BLaER1 (cell line): Measurements from ENCODE around the gene TAOK3.

Experiments
- H3K27ac ChIP-seq: shearing (Covaris generic); formaldehyde crosslinking; 2 replicates; pipeline ENCODE4 v1.8.1; 2022
- H3K27me3 ChIP-seq: shearing (Covaris generic); formaldehyde crosslinking; 2 replicates; pipeline ENCODE4 v1.8.1; 2022
- H3K36me3 ChIP-seq: shearing (Covaris generic); formaldehyde crosslinking; 2 replicates; pipeline ENCODE4 v1.8.1; 2022
- H3K4me1 ChIP-seq: shearing (Covaris generic); formaldehyde crosslinking; 2 replicates; pipeline ENCODE4 v1.8.1; 2022
- H3K4me2 ChIP-seq: shearing (Covaris generic); formaldehyde crosslinking; 2 replicates; pipeline ENCODE4 v1.8.1; 2022
- H3K4me3 ChIP-seq: shearing (Covaris generic); formaldehyde crosslinking; 2 replicates; pipeline ENCODE4 v1.8.1; 2022
- H3K9ac ChIP-seq: shearing (Covaris generic); formaldehyde crosslinking; 2 replicates; pipeline ENCODE4 v1.8.1; 2022
- H3K9me3 ChIP-seq: shearing (Covaris generic); formaldehyde crosslinking; 2 replicates; pipeline ENCODE4 v1.8.1; 2022
- H4K20me1 ChIP-seq: shearing (Covaris generic); formaldehyde crosslinking; 2 replicates; pipeline ENCODE4 v1.8.1; 2022
- Cebpa-rat ChIP-seq: shearing (Covaris generic); IDR thresholded peaks from 2 replicates; pipeline ENCODE4 v1.8.1; 2022

TAOK3 gene

DNA sequence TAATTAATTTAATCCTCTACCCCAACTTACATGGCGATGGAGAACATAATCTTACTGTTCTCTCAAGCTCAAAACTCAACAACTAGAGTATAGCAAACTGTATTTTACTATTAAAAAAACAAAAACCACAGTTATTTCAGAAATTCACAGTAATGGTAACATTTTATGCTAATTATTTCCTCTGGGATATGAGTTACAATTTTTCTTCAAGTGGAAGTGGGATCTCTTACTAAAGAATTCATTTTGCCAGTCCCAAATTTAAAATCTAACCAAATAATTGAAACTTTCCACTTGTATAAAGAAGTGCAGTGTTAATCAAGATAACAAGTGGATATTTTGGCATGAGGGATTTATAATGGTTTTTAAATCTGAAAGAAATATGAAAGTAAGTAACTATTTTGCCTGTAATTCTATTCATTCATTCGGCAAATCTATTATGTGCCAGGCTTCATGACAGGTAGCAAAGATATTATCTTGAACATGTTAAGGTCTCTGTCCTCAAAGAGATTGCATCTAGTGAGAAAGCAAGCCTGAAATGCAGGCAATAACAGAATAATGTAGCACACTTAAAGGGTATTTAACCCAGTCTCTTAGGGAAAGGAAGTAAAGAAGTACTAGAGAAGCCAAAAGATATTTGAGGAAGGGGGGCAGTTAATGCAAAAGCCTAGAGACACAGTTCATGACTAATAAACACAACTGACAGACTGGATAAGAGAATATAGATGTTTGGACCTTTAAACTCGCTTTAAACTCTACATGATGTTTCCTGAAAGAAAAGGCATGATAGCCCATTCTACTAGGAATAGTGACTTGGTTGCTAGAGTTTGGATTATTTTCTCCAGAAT, 44.0 kb downstream of the TAOK3 start:
- peaks cover 41% of the 10 kb centered on the region for H3K4me1 ChIP-seq
- no peak for TF ChIP-seq Cebpa-rat
- H4K20me1 ChIP-seq, result no peaks in the 10 kb centered on the region
- no peak overlapping the region for H3K27ac ChIP-seq
- H3K4me3 ChIP-seq, result no peak overlapping the region
- H3K27me3 ChIP-seq, result no peaks in the 10 kb centered on the region
- H3K36me3 ChIP-seq, result peaks cover 12% of the 10 kb centered on the region; the same call in 1 of the 2 replicates
- H3K4me2 ChIP-seq, result no peak overlapping the region
- H3K9me3 ChIP-seq, result no peaks in the 10 kb centered on the region; the same call in 1 of the 2 replicates
- H3K9ac ChIP-seq, result no peak overlapping the region

DNA sequence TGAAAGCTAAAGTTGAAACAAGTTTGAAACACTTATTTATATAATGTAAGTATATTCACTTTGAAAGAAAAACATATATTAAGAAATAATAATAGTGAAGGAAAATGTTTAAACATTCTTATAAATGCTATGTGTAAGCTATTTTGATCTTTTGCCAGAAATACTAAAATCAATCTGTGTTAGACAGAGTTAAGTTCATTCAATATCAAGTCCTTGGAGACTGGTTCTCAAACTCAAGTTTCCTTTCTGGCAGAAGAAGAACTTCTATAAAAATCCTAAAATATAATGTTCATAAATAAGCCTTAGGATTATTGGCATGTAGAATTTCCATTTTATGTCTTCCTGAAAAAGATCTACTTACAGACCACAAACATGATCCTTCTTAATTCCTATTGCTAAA, 45.3 kb downstream of the TAOK3 start:
- Histone ChIP-seq H3K4me1 (peaks cover 41% of the 10 kb centered on the region), H3K4me2 (peak overlapping the region; percentile 34), H3K27me3 (no peaks in the 10 kb centered on the region), H3K27ac (no peak overlapping the region), H3K4me3 (no peak overlapping the region), H3K9me3 (no peaks in the 10 kb centered on the region; the same call in 1 of the 2 replicates), H3K36me3 (peaks cover 12% of the 10 kb centered on the region; the same call in 1 of the 2 replicates), H4K20me1 (no peaks in the 10 kb centered on the region), H3K9ac (no peak overlapping the region)
- TF ChIP-seq Cebpa-rat, result no peak

DNA sequence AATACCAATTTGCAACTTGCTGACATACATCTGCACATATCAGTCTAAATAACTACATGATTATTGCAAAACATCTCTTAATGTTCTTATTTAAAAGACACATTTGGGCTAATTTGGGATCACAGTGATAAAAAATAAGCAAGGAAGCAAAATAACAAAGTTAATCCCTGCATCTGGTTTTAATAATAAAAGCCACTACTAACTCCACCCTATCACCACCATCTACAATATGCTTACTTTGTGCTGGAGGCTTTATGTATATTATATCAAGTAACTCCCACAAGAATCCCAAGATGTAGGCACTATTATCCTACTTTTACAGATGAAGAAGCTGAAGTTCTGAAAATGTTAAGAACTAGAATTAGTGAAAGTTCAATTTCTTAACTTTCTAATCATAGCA, 45.7 kb downstream of the TAOK3 start:
- Histone ChIP-seq H3K4me2 (no peak overlapping the region), H3K4me3 (no peak overlapping the region), H3K9me3 (no peaks in the 10 kb centered on the region; the same call in 1 of the 2 replicates), H3K27me3 (no peaks in the 10 kb centered on the region), H3K4me1 (peaks cover 41% of the 10 kb centered on the region), H3K27ac (no peak overlapping the region), H3K9ac (no peak overlapping the region), H4K20me1 (no peaks in the 10 kb centered on the region), H3K36me3 (peaks cover 12% of the 10 kb centered on the region; the same call in 1 of the 2 replicates)
- no peak for TF ChIP-seq Cebpa-rat

DNA sequence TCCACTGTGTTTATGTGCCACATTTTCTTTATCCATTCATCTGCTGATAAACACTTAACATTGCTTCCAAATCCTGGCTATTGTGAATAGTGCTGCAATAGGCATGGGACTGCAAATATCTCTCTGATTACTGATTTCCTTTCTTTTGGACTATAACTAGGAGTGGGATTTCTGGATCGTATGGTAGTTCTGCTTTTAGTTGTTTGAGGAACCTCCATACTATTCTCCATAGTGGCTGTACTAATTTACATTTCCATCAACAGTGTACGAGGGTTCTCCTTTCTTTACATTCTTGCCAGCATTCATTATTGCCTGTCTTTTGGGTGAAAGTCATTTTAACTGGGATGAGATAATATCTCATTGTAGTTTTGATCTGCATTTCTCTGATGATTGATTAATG, 47.6 kb downstream of the TAOK3 start:
- Histone ChIP-seq H3K36me3 (peaks cover 9% of the 10 kb centered on the region; the same call in 1 of the 2 replicates), H3K9ac (no peak overlapping the region), H3K27me3 (no peaks in the 10 kb centered on the region), H3K9me3 (no peaks in the 10 kb centered on the region; the same call in 1 of the 2 replicates), H3K4me3 (no peak overlapping the region), H4K20me1 (no peaks in the 10 kb centered on the region), H3K4me1 (peaks cover 28% of the 10 kb centered on the region), H3K27ac (no peak overlapping the region), H3K4me2 (no peak overlapping the region)
- no peak for TF ChIP-seq Cebpa-rat

DNA sequence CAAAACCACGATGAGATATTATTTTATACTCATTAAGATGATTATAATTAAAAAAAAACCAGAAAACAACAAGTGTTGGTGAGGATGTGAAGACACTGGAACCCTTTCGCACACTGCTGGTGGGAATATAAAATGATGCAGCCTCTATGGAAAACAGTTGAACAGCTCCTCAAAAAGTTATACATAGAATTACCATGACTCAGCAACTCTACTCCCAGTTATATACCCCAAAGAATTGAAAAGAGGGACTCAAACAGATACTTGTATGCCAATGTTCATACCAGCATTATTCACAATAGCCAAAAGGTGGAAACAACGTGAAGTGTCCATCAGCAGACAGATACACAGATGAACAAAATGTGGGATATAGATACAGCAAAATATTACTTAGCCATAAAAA, 53.1 kb downstream of the TAOK3 start:
- no peaks in the 10 kb centered on the region for H4K20me1 ChIP-seq
- H3K4me1 ChIP-seq, result 0 out of 2 replicates have a peak, but pooled peaks cover under 1% of the 10 kb centered on the region
- H3K9me3 ChIP-seq, result peaks cover 12% of the 10 kb centered on the region
- H3K27ac ChIP-seq, result no peak overlapping the region
- no peak overlapping the region for H3K4me3 ChIP-seq
- no peak overlapping the region for H3K4me2 ChIP-seq
- TF ChIP-seq Cebpa-rat, result no peak
- H3K27me3 ChIP-seq, result no peaks in the 10 kb centered on the region
- no peaks in the 10 kb centered on the region for H3K36me3 ChIP-seq
- no peak overlapping the region for H3K9ac ChIP-seq

DNA sequence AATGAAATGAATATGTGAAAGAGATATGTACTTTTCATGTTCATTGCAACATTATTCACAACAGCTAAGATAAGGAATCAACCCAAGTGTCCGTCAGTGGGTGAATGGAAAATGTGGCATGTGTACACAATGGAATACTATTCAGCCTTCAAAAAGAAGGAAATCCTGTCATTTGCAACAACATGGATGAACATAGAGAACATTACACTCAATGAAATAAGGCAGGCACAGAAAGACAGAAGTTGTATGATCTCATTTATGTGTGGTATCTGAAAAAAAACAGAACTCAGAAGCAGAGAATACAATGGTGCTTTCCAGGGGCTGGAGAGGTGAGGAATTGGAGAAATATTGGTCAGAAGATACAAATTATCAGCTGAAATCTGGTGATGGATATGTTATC, 54.0 kb downstream of the TAOK3 start:
- no peaks in the 10 kb centered on the region for H3K27me3 ChIP-seq
- H3K36me3 ChIP-seq, result no peaks in the 10 kb centered on the region
- H3K9me3 ChIP-seq, result peaks cover 12% of the 10 kb centered on the region
- H3K27ac ChIP-seq, result no peak overlapping the region
- no peak overlapping the region for H3K9ac ChIP-seq
- no peaks in the 10 kb centered on the region for H4K20me1 ChIP-seq
- H3K4me3 ChIP-seq, result no peak overlapping the region
- H3K4me1 ChIP-seq, result peaks cover 9% of the 10 kb centered on the region
- no peak for TF ChIP-seq Cebpa-rat
- no peak overlapping the region for H3K4me2 ChIP-seq

DNA sequence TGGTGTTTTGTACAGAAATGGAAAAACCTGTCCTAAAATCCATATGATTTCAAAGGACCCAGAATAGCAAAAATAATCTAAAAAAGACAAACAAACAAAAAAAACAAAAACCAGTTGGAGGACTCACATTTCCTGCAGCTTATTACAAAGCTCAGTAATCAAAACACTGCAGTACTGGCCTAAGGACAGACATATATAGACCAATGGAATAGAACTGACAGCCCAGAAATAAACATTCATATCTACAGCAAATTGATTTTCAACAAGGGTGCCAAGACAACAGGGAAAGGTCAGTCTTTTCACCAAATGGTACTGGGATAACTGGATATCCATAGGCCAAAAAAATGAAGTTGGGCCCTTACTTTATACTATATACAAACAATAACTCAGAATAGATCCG, 55.0 kb downstream of the TAOK3 start:
- H3K27me3 ChIP-seq, result no peaks in the 10 kb centered on the region
- peaks cover 11% of the 10 kb centered on the region for H3K4me1 ChIP-seq
- H3K36me3 ChIP-seq, result no peaks in the 10 kb centered on the region
- H4K20me1 ChIP-seq, result no peaks in the 10 kb centered on the region
- H3K4me2 ChIP-seq, result no peak overlapping the region
- no peak overlapping the region for H3K27ac ChIP-seq
- H3K9me3 ChIP-seq, result peaks cover 12% of the 10 kb centered on the region
- H3K9ac ChIP-seq, result no peak overlapping the region
- no peak overlapping the region for H3K4me3 ChIP-seq
- TF ChIP-seq Cebpa-rat, result no peak

DNA sequence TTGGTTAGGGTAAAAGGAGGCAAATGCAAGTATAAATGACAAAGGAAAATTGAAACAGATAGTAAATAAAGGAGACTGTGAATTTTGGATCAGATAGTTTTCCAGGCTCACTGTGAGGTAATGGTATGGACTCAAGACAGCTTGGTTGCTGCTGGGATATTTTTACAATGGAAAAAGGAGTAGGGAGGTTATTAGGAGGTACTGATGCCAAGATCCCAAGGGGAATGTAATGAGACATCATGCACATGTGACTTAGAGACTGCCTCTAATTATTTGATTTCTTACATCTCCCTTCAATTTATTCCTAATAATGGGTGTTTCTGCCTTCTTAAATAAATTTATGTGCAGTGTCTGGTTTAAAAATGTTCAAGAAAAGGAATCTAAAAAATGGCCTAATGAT, 56.9 kb downstream of the TAOK3 start:
- Histone ChIP-seq H3K27me3 (no peaks in the 10 kb centered on the region), H3K4me2 (no peak overlapping the region), H3K4me1 (peaks cover 11% of the 10 kb centered on the region), H3K27ac (no peak overlapping the region), H3K4me3 (no peak overlapping the region), H3K9ac (no peak overlapping the region), H3K9me3 (peaks cover 12% of the 10 kb centered on the region), H3K36me3 (no peaks in the 10 kb centered on the region), H4K20me1 (no peaks in the 10 kb centered on the region)
- no peak for TF ChIP-seq Cebpa-rat

DNA sequence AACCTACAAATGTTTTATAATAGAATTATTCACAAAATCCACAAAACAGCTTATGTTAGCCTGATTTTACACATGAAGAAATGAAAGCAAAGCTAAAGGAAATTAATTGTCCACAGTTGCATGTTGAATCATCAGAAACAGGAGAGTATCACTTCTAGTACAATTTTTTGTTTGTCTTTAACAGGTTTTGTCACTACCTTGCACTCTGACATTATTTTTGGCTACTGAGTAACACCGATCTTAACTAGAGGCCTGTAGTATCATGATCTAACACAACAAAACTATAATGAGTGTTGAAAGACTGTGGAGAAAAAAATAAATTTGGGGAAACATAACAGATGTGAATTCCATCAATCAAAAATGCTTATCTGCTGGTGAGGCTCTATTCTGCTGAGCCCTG, 60.1 kb downstream of the TAOK3 start:
- no peak overlapping the region for H3K9ac ChIP-seq
- no peaks in the 10 kb centered on the region for H3K27me3 ChIP-seq
- no peak overlapping the region for H3K4me3 ChIP-seq
- H4K20me1 ChIP-seq, result no peaks in the 10 kb centered on the region
- H3K36me3 ChIP-seq, result no peaks in the 10 kb centered on the region
- H3K9me3 ChIP-seq, result 0 out of 2 replicates have a peak, but pooled peaks cover 5% of the 10 kb centered on the region
- no peak overlapping the region for H3K4me2 ChIP-seq
- H3K27ac ChIP-seq, result no peak overlapping the region
- H3K4me1 ChIP-seq, result peaks cover 22% of the 10 kb centered on the region
- TF ChIP-seq Cebpa-rat, result no peak

DNA sequence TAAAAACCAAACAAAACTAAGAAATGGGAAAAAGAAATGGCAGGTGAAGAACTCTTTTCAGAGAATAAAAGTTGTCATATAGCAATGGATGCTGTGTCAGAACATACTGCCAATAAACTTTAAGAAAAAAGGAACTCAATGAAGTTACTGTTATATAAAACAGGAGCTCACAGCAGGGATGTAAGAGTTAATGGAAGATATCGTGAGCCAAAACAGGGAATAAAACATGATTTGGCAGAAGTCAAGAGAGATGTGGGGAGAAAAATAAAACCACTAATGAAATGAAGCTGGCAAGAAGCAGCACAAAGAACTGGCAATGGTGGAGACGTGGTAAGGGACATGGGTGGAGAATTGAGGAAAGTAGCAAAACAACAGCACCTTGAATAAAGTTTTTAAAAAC, 61.0 kb downstream of the TAOK3 start:
- Histone ChIP-seq H3K27ac (no peak overlapping the region), H3K27me3 (no peaks in the 10 kb centered on the region), H3K4me1 (peaks cover 30% of the 10 kb centered on the region), H3K36me3 (no peaks in the 10 kb centered on the region), H4K20me1 (no peaks in the 10 kb centered on the region), H3K4me2 (no peak overlapping the region), H3K9me3 (0 out of 2 replicates have a peak, but pooled peaks cover 5% of the 10 kb centered on the region), H3K9ac (no peak overlapping the region), H3K4me3 (no peak overlapping the region)
- no peak for TF ChIP-seq Cebpa-rat
